Heart left ventricle (tissue), 16 donors: Measurements from ENCODE around the gene PPIL1. TPM values are rescaled to one million over a fixed set of nuclear protein-coding genes. Genes with fewer than 3 reads are reported as not detected.

Experiments used
- ATAC-seq, 4 donors: fragments of 200-7000 bp; cut with Tn5 transposase; one replicate each; pipeline ENCODE4 v1.9.1; 2020 to 2022; ENCODE audit warnings: moderate library complexity in 4 of 4, mild to moderate bottlenecking in 3 of 4, moderate number of reproducible peaks in 1 of 4
- DNase-seq, 5 donors: peaks; one replicate each; pipeline ENCODE4 v3.0.0-alpha.2; 2020
- H3K27ac ChIP-seq, 12 donors: fragments of 200-600 bp; sonication (generic) in 4 of 12; one replicate each; pipeline versions ENCODE4 v1.5.0 to v1.8.0; 2016 to 2022; ENCODE audit warnings: mild to moderate bottlenecking in 2 of 12
- H3K27me3 ChIP-seq, 9 donors: fragments of 200-600 bp; sonication (generic) in 2 of 9; one replicate each; pipeline versions ENCODE4 v1.5.1 to v1.8.0; 2016 to 2022; ENCODE audit warnings: mild to moderate bottlenecking in 3 of 9
- H3K36me3 ChIP-seq, 9 donors: fragments of 200-600 bp; sonication (generic) in 2 of 9; one replicate each; pipeline versions ENCODE4 v1.5.0 to v1.8.0; 2018 to 2022; ENCODE audit warnings: mild to moderate bottlenecking in 2 of 9
- H3K4me1 ChIP-seq, 12 donors: fragments of 200-600 bp; sonication (generic) in 4 of 12; one replicate each; pipeline versions ENCODE4 v1.5.0 to v1.8.0; 2016 to 2022; ENCODE audit warnings: mild to moderate bottlenecking in 3 of 12
- H3K4me3 ChIP-seq, 12 donors: fragments of 200-600 bp; sonication (generic) in 4 of 12; one replicate each; pipeline versions ENCODE4 v1.5.0 to v1.8.0; 2017 to 2022; ENCODE audit warnings: mild to moderate bottlenecking in 9 of 12, moderate library complexity in 4 of 12
- H3K9me3 ChIP-seq, 12 donors: fragments of 200-600 bp; sonication (generic) in 4 of 12; one replicate each; pipeline versions ENCODE4 v1.5.0 to v1.8.0; 2016 to 2022; ENCODE audit warnings: mild to moderate bottlenecking in 1 of 12
- CTCF ChIP-seq, 12 donors: fragments of 200-600 bp; sonication (generic) in 4 of 12; IDR thresholded peaks; one replicate each; pipeline versions ENCODE4 v1.5.0 to v1.8.0; 2018 to 2022; ENCODE audit warnings: antibody characterized with exemption in 12 of 12, mild to moderate bottlenecking in 5 of 12
- POLR2A ChIP-seq, 2 donors: fragments of 450-650 bp; IDR thresholded peaks; one replicate each; pipeline ENCODE4 v1.6.1; 2017; ENCODE audit warnings: antibody characterized with exemption in 2 of 2, mild to moderate bottlenecking in 2 of 2, moderate library complexity in 2 of 2
- WGBS, 4 donors: extraction: QIAGEN DNeasy Blood & Tissue Kit in 2 of 4; methylation state at CpG; one replicate each; pipeline versions ENCODE4 v1.1.5 to v1.1.7; 2013 to 2018; 5-methylcytosine and 5-hydroxymethylcytosine counted together
- intact Hi-C, 10 donors: fragments of 100-400 bp; cut with DNase I; formaldehyde crosslinking; loops; one replicate each; pipeline versions ENCODE4 v1.11.1 to v1.14.2; 2022
- polyA plus RNA-seq, 2 donors: library from polyadenylated mRNA; stranded (reverse); fragments of 200-250 nt; gene quantifications; one replicate each; pipeline ENCODE4 v1.2.3, GENCODE V29; 2013
- total RNA-seq, 9 donors: library from RNA; depleted of rRNA in 2 of 9; stranded (reverse); fragments of >200 nt in 2 of 9; fragmentation: NEBNext Ultra II Directional in 3 of 9; extraction: Animal tissue kit (Norgen Biotek cat#: 25700) in 3 of 9; gene quantifications; one replicate each; pipeline versions ENCODE4 v1.1.0 to v1.2.4, GENCODE V29; 2016 to 2023
- donor health status: ischemic (EF 13 %, LVEDD 7.1; RV severe dilation, severe dysfunction).
- donor health status: healthy with polysubstance abuse.
- donor health status: DM: no; HTN: yes; CAD: no.
- donor health status: DM: no; HTN: no; CAD: no.
- donor health status: ischemic (EF 25% LVEDD 6.9; RV normal size, moderate dysfunction).
- donor health status: ischemic (EF 25% LVEDD 5.7; RV mildly dilated, moderate dysfunction).
- donor health status: healthy.
- donor health status: DM: yes; HTN: yes; CAD: no.
- donor health status: ischemic (EF 35%, LVEDD 5.7; RV mildly dilated, moderate dysfunction).
- donor health status: nonischemic (EF 11% LVEDD 7.7; RV severe dilation, severe dysfunction).
- donor health status: DM: yes; HTN: yes; CAD: no.
- donor health status: PGD.
- donor health status: ischemic (EF 29% LVEDD 5.4; RV normal size, mild dysfunction).
- donor health status: nonischemic (EF 23%, LVEDD 6.1; RV moderate dilation, normal function).

Gene PPIL1
- total and polyA plus RNA-seq, 11 donors = 30.9 to 69.3 (median 42.6) TPM

- H3K4me3 ChIP-seq = peak overlapping the region in 1 of 12 donors; percentile 6
- TF ChIP-seq POLR2A (IDR thresholded peaks at IDR 0.05) = no peak
- no peak for TF ChIP-seq CTCF (IDR thresholded peaks at IDR 0.05)
- intact Hi-C loops = loop anchor here in 1 of 10 donors (10.0 kb wide), 1 partner anchor 205 kb away; no protein-coding TSS in a partner anchor
- peak overlapping the region in 10 of 12 donors; percentile 27 to 79 (median 63) for H3K27ac ChIP-seq
- H3K4me1 ChIP-seq = peaks cover 0 to 78% (median 39%) of the 10 kb centered on the region in 12 donors
- H3K27me3 ChIP-seq = no peaks in the 10 kb centered on the region
- peak; percentile 71 to 87 (median 84) for DNase-seq
- 26 to 32% (median 29%) methylated on average over 11 of the region's 11 CpGs for WGBS, 4 donors
- H3K36me3 ChIP-seq = no peaks in the 10 kb centered on the region
- no peaks in the 10 kb centered on the region for H3K9me3 ChIP-seq
- peak; percentile 12 to 69 (median 44) for ATAC-seq
These were observed 44.6 kb downstream of the PPIL1 start for GRCh38 chr6:36829919-36830544.

- H3K27ac ChIP-seq = peak overlapping the region; percentile 26 to 94 (median 70)
- peaks cover 0 to 95% (median 56%) of the 10 kb centered on the region in 12 donors for H3K4me1 ChIP-seq
- DNase-seq (peak; percentile 54 to 80 (median 75)), ATAC-seq (peak; percentile 2 to 69 (median 22))
- H3K9me3 ChIP-seq = no peaks in the 10 kb centered on the region
- no peaks in the 10 kb centered on the region for H3K27me3 ChIP-seq
- H3K4me3 ChIP-seq = peak overlapping the region in 1 of 12 donors; percentile 12
- no peaks in the 10 kb centered on the region for H3K36me3 ChIP-seq
- TF ChIP-seq CTCF (IDR thresholded peaks at IDR 0.05) = no peak
- TF ChIP-seq POLR2A (IDR thresholded peaks at IDR 0.05) = no peak
- 46 to 55% (median 50%) methylated on average over 19 of the region's 19 CpGs for WGBS, 4 donors
- intact Hi-C loops = loop anchor here in 1 of 10 donors (10.0 kb wide), 1 partner anchor 203 kb away; no protein-coding TSS in a partner anchor
These were observed 47.1 kb downstream of the PPIL1 start for GRCh38 chr6:36827261-36828079.

DNA sequence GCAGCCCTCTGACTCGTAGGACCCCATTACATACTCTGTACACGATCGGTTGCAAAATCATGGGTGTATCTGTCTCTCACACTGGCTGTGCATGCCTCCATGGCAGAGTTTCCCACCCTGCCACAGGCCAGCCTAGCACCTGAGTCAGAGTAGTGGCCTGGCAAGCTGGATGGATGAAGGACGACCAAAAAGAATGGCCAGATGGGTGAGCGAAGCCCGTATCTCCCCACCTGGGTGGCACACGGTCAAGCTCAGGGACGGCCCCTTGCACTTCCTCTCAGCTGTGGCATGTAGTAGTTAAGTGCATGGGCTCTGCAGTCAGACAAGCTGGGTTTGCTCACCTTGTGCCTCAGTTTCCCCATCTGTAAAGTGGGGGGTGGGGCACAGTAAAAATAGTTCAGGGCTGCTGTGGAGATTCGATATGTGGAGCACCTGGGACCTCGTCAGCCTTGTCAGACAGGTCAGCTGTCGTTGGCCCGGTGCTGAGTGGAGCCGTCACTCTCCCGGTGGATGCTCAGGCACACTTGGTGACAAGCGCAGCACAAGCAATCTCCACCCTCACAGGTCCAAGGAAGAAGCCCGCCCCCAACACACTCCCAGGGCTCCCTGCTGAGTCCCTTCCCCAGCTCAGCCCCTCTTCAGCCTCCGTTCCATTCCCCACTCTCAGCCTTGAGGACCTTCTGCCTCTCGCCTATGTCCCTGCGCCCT is 47.9 kb downstream of the PPIL1 start:
- H3K4me3 ChIP-seq = peak overlapping the region in 2 of 12 donors; percentile 1 to 12
- H3K36me3 ChIP-seq = no peaks in the 10 kb centered on the region
- peak in 1 of 5 donors; percentile 57 for DNase-seq
- intact Hi-C loops = loop anchor here in 1 of 10 donors (10.0 kb wide), 1 partner anchor 202 kb away; no protein-coding TSS in a partner anchor
- H3K27ac ChIP-seq = peak overlapping the region in 9 of 12 donors; percentile 26 to 94 (median 76)
- 75 to 87% (median 83%) methylated on average over 17 to 19 of the region's 19 CpGs for WGBS, 4 donors
- H3K4me1 ChIP-seq = peaks cover 0 to 99% (median 58%) of the 10 kb centered on the region in 12 donors
- no peaks in the 10 kb centered on the region for H3K27me3 ChIP-seq
- no peaks in the 10 kb centered on the region for H3K9me3 ChIP-seq
- TF ChIP-seq POLR2A (IDR thresholded peaks at IDR 0.05) = no peak
- TF ChIP-seq CTCF (IDR thresholded peaks at IDR 0.05) = no peak
- peak in 1 of 4 donors; percentile 1 for ATAC-seq
